Trophoblast cell (in vitro differentiated cells and primary cell): Measurements from ENCODE around the gene SCN7A.

Experiments used
- DNase-seq, 2 donors: peaks; one replicate each; pipeline ENCODE4 v3.0.0-alpha.2; 2016
- H2AFZ ChIP-seq: 2 replicates; pipeline ENCODE4 v1.6.1; 2013; ENCODE audit warnings: low read length, moderate library complexity, mild to moderate bottlenecking; ENCODE audit not compliant: insufficient read depth, poor library complexity
- H2AK5ac ChIP-seq: 2 replicates; pipeline ENCODE4 v1.6.1; 2013; ENCODE audit warnings: mild to moderate bottlenecking, low read length
- H2BK120ac ChIP-seq: 2 replicates; pipeline ENCODE4 v1.6.1; 2013; ENCODE audit warnings: low read length, mild to moderate bottlenecking, moderate library complexity; ENCODE audit not compliant: insufficient read depth, poor library complexity
- H2BK12ac ChIP-seq: 2 replicates; pipeline ENCODE4 v1.6.1; 2013; ENCODE audit warnings: mild to moderate bottlenecking, low read length, moderate library complexity
- H2BK5ac ChIP-seq: 2 replicates; pipeline ENCODE4 v1.6.1; 2013; ENCODE audit warnings: low read length, low read depth, moderate library complexity, mild to moderate bottlenecking; ENCODE audit not compliant: poor library complexity
- H3K14ac ChIP-seq: 2 replicates; pipeline ENCODE4 v1.6.1; 2013; ENCODE audit warnings: mild to moderate bottlenecking, low read length
- H3K18ac ChIP-seq: 2 replicates; pipeline ENCODE4 v1.6.1; 2013; ENCODE audit warnings: mild to moderate bottlenecking, low read length
- H3K23ac ChIP-seq: 2 replicates; pipeline ENCODE4 v1.6.1; 2013; ENCODE audit warnings: low read length
- H3K27ac ChIP-seq: 2 replicates; pipeline ENCODE4 v1.5.1; 2013; ENCODE audit warnings: low read depth, mild to moderate bottlenecking, inconsistent platforms, low read length, moderate library complexity
- H3K27me3 ChIP-seq: 2 replicates; pipeline ENCODE4 v1.6.1; 2013; ENCODE audit warnings: inconsistent platforms, mild to moderate bottlenecking, low read length, moderate library complexity; ENCODE audit not compliant: insufficient read depth
- H3K36me3 ChIP-seq, 2 experiments: 1 replicate in 1 of 2; 2 replicates in 1 of 2; pipeline ENCODE4 v1.6.1; 2013; ENCODE audit warnings: low read length in 2 of 2, mild to moderate bottlenecking in 2 of 2, moderate library complexity in 1 of 2; ENCODE audit not compliant: insufficient read depth in 2 of 2, control insufficient read depth in 1 of 2
- H3K4ac ChIP-seq: 2 replicates; pipeline ENCODE4 v1.6.1; 2013; ENCODE audit warnings: low read depth, mild to moderate bottlenecking, low read length, moderate library complexity
- H3K4me1 ChIP-seq, 2 experiments: 1 replicate in 1 of 2; 2 replicates in 1 of 2; pipeline ENCODE4 v1.6.1; 2013; ENCODE audit warnings: low read length in 2 of 2, mild to moderate bottlenecking in 2 of 2, moderate library complexity in 1 of 2; ENCODE audit not compliant: insufficient read depth in 2 of 2, control insufficient read depth in 1 of 2
- H3K4me2 ChIP-seq: 2 replicates; pipeline ENCODE4 v1.6.1; 2013; ENCODE audit warnings: inconsistent platforms, mild to moderate bottlenecking, low read length, moderate library complexity
- H3K4me3 ChIP-seq: 2 replicates; pipeline ENCODE4 v1.5.1; 2013; ENCODE audit warnings: mild to moderate bottlenecking, low read depth, low read length, inconsistent platforms
- H3K79me1 ChIP-seq: one replicate; pipeline ENCODE4 v1.6.1; 2013; ENCODE audit warnings: low read length
- H3K79me2 ChIP-seq: 2 replicates; pipeline ENCODE4 v1.6.1; 2013; ENCODE audit warnings: low read length, mild to moderate bottlenecking; ENCODE audit not compliant: control insufficient read depth, insufficient read depth, poor library complexity
- H3K9ac ChIP-seq: 2 replicates; pipeline ENCODE4 v1.6.1; 2013; ENCODE audit warnings: mild to moderate bottlenecking, low read length
- H3K9me3 ChIP-seq: 2 replicates; pipeline ENCODE4 v1.6.1; 2013; ENCODE audit warnings: low read depth, mild to moderate bottlenecking, control low read depth, inconsistent platforms, low read length; ENCODE audit not compliant: insufficient read depth
- H4K12ac ChIP-seq: 2 replicates; pipeline ENCODE4 v1.6.1; 2013; ENCODE audit warnings: low read depth, mild to moderate bottlenecking, low read length, moderate library complexity
- H4K8ac ChIP-seq: 2 replicates; pipeline ENCODE4 v1.6.1; 2013; ENCODE audit warnings: low read depth, mild to moderate bottlenecking, low read length, moderate library complexity
- H4K91ac ChIP-seq: one replicate; pipeline ENCODE4 v1.6.1; 2013; ENCODE audit warnings: low read depth, mild to moderate bottlenecking, low read length, moderate library complexity
- WGBS: extraction: QIAGEN DNeasy Blood & Tissue Kit; methylation state at CpG from one replicate; pipeline ENCODE4 v1.1.7; 2013; ENCODE audit warnings: missing lambda C conversion rate; ENCODE audit not compliant: insufficient read length, insufficient coverage; ENCODE audit errors: extremely low coverage; 5-methylcytosine and 5-hydroxymethylcytosine counted together

The SCN7A gene

GRCh38 chr2:166419616-166419934 is 74.5 kb downstream of the SCN7A start:
- Histone ChIP-seq H3K9ac (no peak overlapping the region), H3K4ac (no peak overlapping the region), H4K12ac (no peak overlapping the region), H3K4me2 (no peak overlapping the region), H3K18ac (no peak overlapping the region), H3K79me2 (no peaks in the 10 kb centered on the region), H3K27me3 (no peaks in the 10 kb centered on the region), H3K27ac (no peak overlapping the region), H3K4me3 (no peak overlapping the region), H3K4me1 (no peaks in the 10 kb centered on the region), H2BK12ac (no peak overlapping the region), H2AK5ac (no peak overlapping the region), H3K9me3 (peaks cover 2% of the 10 kb centered on the region), H2BK120ac (no peak overlapping the region), H2AFZ (no peak overlapping the region), H4K91ac (no peak overlapping the region), H2BK5ac (no peak overlapping the region), H3K36me3 (no peaks in the 10 kb centered on the region), H3K79me1 (no peaks in the 10 kb centered on the region), H3K14ac (no peak overlapping the region), H4K8ac (no peak overlapping the region), H3K23ac (no peak overlapping the region)
- WGBS: no CpG with 5 or more reads among the region's 2 CpGs
- peak in 1 of 2 donors; percentile 46 for DNase-seq

- no peak overlapping the region for H2AK5ac ChIP-seq
- no peak overlapping the region for H3K4ac ChIP-seq
- no peak overlapping the region for H3K9ac ChIP-seq
- H2AFZ ChIP-seq: no peak overlapping the region
- peaks cover 2% of the 10 kb centered on the region for H3K9me3 ChIP-seq
- no peak overlapping the region for H4K91ac ChIP-seq
- no CpG with 5 or more reads among the region's 5 CpGs for WGBS
- no peaks in the 10 kb centered on the region for H3K36me3 ChIP-seq
- no peak overlapping the region for H2BK5ac ChIP-seq
- H2BK120ac ChIP-seq: no peak overlapping the region
- H3K4me1 ChIP-seq: no peaks in the 10 kb centered on the region
- H3K27ac ChIP-seq: no peak overlapping the region
- H3K4me2 ChIP-seq: no peak overlapping the region
- H4K8ac ChIP-seq: no peak overlapping the region
- H2BK12ac ChIP-seq: no peak overlapping the region
- H3K23ac ChIP-seq: no peak overlapping the region
- H3K27me3 ChIP-seq: no peaks in the 10 kb centered on the region
- H3K79me2 ChIP-seq: no peaks in the 10 kb centered on the region
- H3K14ac ChIP-seq: no peak overlapping the region
- no peak for DNase-seq
- no peak overlapping the region for H3K18ac ChIP-seq
- no peak overlapping the region for H3K4me3 ChIP-seq
- no peak overlapping the region for H4K12ac ChIP-seq
- no peaks in the 10 kb centered on the region for H3K79me1 ChIP-seq
Measured at GRCh38 chr2:166418853-166419615, 75.0 kb downstream of the SCN7A start.

- no peak overlapping the region for H2AFZ ChIP-seq
Measured at GRCh38 chr2:166417669-166418068, 76.4 kb downstream of the SCN7A start.

GRCh38 chr2:166413255-166413654 is 80.8 kb downstream of the SCN7A start:
- Histone ChIP-seq H3K79me1 (no peaks in the 10 kb centered on the region), H2AFZ (no peak overlapping the region), H3K4me2 (no peak overlapping the region), H4K12ac (no peak overlapping the region), H2BK5ac (no peak overlapping the region), H2BK120ac (no peak overlapping the region), H3K4me3 (no peak overlapping the region), H3K18ac (no peak overlapping the region), H4K8ac (no peak overlapping the region), H2AK5ac (no peak overlapping the region), H3K9me3 (peaks cover 2% of the 10 kb centered on the region), H3K27ac (no peak overlapping the region), H3K9ac (no peak overlapping the region), H3K4ac (no peak overlapping the region), H3K23ac (no peak overlapping the region), H3K27me3 (no peaks in the 10 kb centered on the region), H3K79me2 (no peaks in the 10 kb centered on the region), H2BK12ac (no peak overlapping the region), H3K4me1 (no peaks in the 10 kb centered on the region), H4K91ac (no peak overlapping the region), H3K36me3 (no peaks in the 10 kb centered on the region), H3K14ac (no peak overlapping the region)
- no CpG with 5 or more reads among the region's 1 CpG for WGBS
- no peak for DNase-seq

More at GRCh38 chr2:166417669-166418068, 76.4 kb downstream of the SCN7A start:
- H3K4me3 ChIP-seq: no peak overlapping the region
- no peak overlapping the region for H3K14ac ChIP-seq
- no peak overlapping the region for H3K18ac ChIP-seq
- H2AK5ac ChIP-seq: no peak overlapping the region
- no peak overlapping the region for H2BK120ac ChIP-seq
- H4K8ac ChIP-seq: no peak overlapping the region
- H3K79me2 ChIP-seq: no peaks in the 10 kb centered on the region
- no peak overlapping the region for H3K27ac ChIP-seq
- WGBS: no CpG with 5 or more reads among the region's 2 CpGs
- H3K9me3 ChIP-seq: peaks cover 2% of the 10 kb centered on the region
- peak in 1 of 2 donors; percentile 17 for DNase-seq
- no peak overlapping the region for H2BK5ac ChIP-seq
- H3K4me1 ChIP-seq: no peaks in the 10 kb centered on the region
- H2BK12ac ChIP-seq: no peak overlapping the region
- H3K4me2 ChIP-seq: no peak overlapping the region
- H3K9ac ChIP-seq: no peak overlapping the region
- H3K23ac ChIP-seq: no peak overlapping the region
- no peaks in the 10 kb centered on the region for H3K79me1 ChIP-seq
- H4K12ac ChIP-seq: no peak overlapping the region
- H4K91ac ChIP-seq: no peak overlapping the region
- no peaks in the 10 kb centered on the region for H3K27me3 ChIP-seq
- H3K36me3 ChIP-seq: no peaks in the 10 kb centered on the region
- no peak overlapping the region for H3K4ac ChIP-seq
